CD4-positive, alpha-beta T cell treated with Interferon alpha-2 for 1 hour (primary cell): ENCODE measurements around the gene RHEB.

Source experiments
- DNase-seq, 2 donors: peaks; one replicate each; pipeline ENCODE4 v3.0.0-alpha.2; 2020 to 2022

Gene RHEB

GRCh38 chr7:151468217-151469018, 51.3 kb downstream of the RHEB start:
- DNase-seq = peak; percentile 34 to 61

GRCh38 chr7:151465169-151465568, 54.5 kb downstream of the RHEB start:
- no peak for DNase-seq

GRCh38 chr7:151462306-151462779, 57.4 kb downstream of the RHEB start:
- no peak for DNase-seq

GRCh38 chr7:151461942-151462230, 57.8 kb downstream of the RHEB start:
- DNase-seq = no peak

- no peak for DNase-seq
These were observed 58.4 kb downstream of the RHEB start for GRCh38 chr7:151461096-151461941.

- DNase-seq = no peak
These were observed 59.2 kb downstream of the RHEB start for GRCh38 chr7:151460474-151460855.

GRCh38 chr7:151459726-151460473, 59.8 kb downstream of the RHEB start:
- DNase-seq = no peak

GRCh38 chr7:151457534-151457933, 62.2 kb downstream of the RHEB start:
- DNase-seq = no peak

- DNase-seq = no peak
These were observed 62.9 kb downstream of the RHEB start for GRCh38 chr7:151456782-151457181.

- no peak for DNase-seq
These were observed 63.4 kb downstream of the RHEB start for GRCh38 chr7:151456276-151456675.

GRCh38 chr7:151455690-151456089, 64.0 kb downstream of the RHEB start:
- no peak for DNase-seq

- DNase-seq = no peak
These were observed 64.7 kb downstream of the RHEB start for GRCh38 chr7:151454932-151455530.

- DNase-seq = no peak
These were observed 65.4 kb downstream of the RHEB start for GRCh38 chr7:151454305-151454704.

- no peak for DNase-seq
These were observed 66.3 kb downstream of the RHEB start for GRCh38 chr7:151453326-151453791.

- no peak for DNase-seq
These were observed 66.9 kb downstream of the RHEB start for GRCh38 chr7:151452680-151453325.

GRCh38 chr7:151451626-151452571, 67.8 kb downstream of the RHEB start:
- DNase-seq = no peak

- DNase-seq = no peak
These were observed 68.5 kb downstream of the RHEB start for GRCh38 chr7:151451156-151451555.

- DNase-seq = no peak
These were observed 69.7 kb downstream of the RHEB start for GRCh38 chr7:151449990-151450389.

- DNase-seq = peak; percentile 75 to 82
These were observed 71.1 kb downstream of the RHEB start for GRCh38 chr7:151448261-151449252.

GRCh38 chr7:151447901-151448260, 71.8 kb downstream of the RHEB start:
- DNase-seq = no peak
